GM12801 (cell line): ENCODE measurements around the gene CALHM3.

Experiments used
- TF ChIP-seq, protein P1 (sequence below): IDR thresholded peaks from one replicate; pipeline ENCODE4 v1.5.1; 2011; ENCODE audit warnings: control low read depth; ENCODE audit not compliant: insufficient read length; ENCODE audit errors: extremely low read depth

CALHM3 gene

DNA sequence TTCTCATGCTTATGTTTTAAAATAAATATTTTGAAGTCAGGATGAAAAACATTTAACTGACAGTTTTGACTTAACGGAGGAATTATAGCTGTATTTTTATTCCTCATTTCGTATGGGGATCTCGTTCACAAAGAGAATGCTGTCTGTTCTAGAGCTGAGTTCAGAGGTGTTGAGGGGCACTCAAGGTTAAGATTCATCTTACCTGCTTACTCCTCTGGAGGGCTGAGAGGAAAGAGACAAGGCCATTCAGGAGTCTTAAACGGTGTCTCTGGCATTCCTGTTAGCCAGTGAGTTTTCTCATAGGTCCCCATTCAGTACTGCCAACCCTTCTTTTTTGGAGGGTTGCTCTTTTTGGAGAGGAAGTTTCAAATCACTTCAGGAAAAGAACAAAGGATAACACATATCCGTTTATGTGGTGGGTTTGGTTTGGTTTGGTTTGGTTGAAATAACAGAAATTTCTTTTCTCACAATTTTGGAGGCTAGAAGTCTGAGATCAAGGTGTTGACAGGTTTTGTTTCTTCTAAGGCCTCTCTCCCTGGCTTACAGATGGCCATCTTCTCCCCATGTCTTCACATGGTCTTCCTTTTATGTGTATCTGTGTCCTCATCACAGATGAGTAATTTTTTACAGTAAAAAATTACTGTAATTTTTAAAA lies 49.9 kb downstream of the CALHM3 start:
- TF ChIP-seq, protein P1, sequence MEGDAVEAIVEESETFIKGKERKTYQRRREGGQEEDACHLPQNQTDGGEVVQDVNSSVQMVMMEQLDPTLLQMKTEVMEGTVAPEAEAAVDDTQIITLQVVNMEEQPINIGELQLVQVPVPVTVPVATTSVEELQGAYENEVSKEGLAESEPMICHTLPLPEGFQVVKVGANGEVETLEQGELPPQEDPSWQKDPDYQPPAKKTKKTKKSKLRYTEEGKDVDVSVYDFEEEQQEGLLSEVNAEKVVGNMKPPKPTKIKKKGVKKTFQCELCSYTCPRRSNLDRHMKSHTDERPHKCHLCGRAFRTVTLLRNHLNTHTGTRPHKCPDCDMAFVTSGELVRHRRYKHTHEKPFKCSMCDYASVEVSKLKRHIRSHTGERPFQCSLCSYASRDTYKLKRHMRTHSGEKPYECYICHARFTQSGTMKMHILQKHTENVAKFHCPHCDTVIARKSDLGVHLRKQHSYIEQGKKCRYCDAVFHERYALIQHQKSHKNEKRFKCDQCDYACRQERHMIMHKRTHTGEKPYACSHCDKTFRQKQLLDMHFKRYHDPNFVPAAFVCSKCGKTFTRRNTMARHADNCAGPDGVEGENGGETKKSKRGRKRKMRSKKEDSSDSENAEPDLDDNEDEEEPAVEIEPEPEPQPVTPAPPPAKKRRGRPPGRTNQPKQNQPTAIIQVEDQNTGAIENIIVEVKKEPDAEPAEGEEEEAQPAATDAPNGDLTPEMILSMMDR, result no peak

DNA sequence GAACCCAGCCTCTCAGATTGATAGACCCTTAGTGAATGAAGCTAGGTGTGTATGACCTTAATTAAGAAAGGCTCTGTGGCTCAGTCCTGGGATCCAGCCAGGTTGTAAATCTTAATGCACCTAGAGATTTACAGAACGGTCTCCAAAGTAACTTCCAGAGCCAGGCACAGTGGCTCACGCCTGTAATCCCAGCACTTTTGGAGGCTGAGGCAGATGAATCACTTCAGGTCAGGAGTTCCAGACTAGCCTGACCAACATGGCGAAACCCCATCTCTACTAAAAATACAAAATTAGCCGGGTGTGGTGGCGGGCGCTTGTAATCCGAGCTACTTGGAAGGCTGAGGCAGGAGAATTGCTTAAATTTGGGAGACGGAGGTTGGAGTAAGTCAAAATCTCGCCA lies 51.2 kb downstream of the CALHM3 start:
- TF ChIP-seq, protein P1, result no peak

- TF ChIP-seq, protein P1, result no peak
Measured at GRCh38 chr10:103423748-103424147, 55.3 kb downstream of the CALHM3 start.
